ENCODE data around the gene PKP2. TPM values are rescaled to one million over a fixed set of nuclear protein-coding genes. Genes with fewer than 3 reads are reported as not detected.

Gene PKP2
- total RNA-seq, result 10 to 100 TPM; 17.2 to 54.7 (median 23.8) TPM
- long read RNA-seq, full-length matches to known transcripts, result 3 of 4 reads
- long read RNA-seq, partial matches to known transcripts, result 0 of 4 reads
- long read RNA-seq, other reads (novel, unspliced or antisense), result 1 of 4 reads

DNA sequence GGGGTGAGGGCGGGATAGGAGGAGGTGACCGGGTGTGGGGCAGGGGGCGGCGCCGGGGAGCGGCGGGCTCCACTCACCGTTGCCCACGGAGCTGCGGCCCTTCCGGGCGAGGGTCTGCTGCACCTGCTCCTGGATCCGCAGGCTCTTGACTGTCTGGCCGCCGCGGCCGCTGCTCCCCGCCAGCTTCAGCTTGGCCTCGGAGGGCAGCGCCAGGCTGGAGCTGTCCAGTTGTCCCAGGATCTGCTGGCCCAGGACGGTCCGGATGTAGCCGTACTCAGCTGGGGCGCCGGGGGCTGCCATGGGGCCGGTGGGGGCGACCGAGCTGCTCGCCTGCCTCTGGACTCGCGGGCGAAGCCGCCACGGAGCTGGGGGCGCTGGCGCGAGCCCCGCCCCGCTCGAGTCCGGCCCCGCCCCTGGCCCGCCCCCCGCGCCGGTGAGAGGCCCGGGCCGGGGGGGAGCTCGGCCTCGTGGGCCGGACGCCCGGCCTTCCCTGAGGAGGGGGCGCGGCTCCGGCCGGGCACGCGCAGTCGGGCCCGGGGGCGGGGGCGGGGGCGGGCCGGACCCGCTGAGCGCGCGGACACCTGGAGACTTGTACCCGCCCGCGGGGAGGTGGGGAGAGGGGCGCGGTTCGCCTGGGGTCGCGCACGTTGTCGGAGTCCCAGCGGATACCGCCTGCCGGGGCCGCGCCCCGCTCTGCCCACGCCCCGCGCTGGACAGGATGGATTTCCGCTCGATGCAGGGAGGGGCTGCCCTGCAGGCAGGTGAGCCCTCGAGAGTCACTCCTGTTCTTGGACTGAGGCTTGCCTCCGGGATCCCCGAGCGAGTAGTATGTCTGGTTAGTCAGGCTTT, at the start of gene PKP2:
TSS of gene PKP2 (minus strand) at position 346 of the 849 bp plus-strand sequence. CDS start at position 300, 46 bp downstream.
- Histone ChIP-seq H3K9me3 (no peaks in the 10 kb centered on the region), H3K4me3 (peak within 1 kb of the TSS; percentile 82 to 95 (median 88)), H3K4me1 (peaks cover 0 to 37% (median 14%) of the 10 kb centered on the region in 4 donors), H3K36me3 (no peaks in the 10 kb centered on the region), H3K27me3 (no peaks in the 10 kb centered on the region), H3K27ac (peak within 1 kb of the TSS; percentile 30 to 50 (median 37))
- WGBS (ENCODE audit: insufficient coverage, low coverage, low lambda C conversion rate, missing lambda C conversion rate), result 0% methylated on average over 4 of the region's 94 CpGs
- peak; percentile 70 for TF ChIP-seq POLR2A (IDR thresholded peaks at IDR 0.05)
- TF ChIP-seq, protein P1, sequence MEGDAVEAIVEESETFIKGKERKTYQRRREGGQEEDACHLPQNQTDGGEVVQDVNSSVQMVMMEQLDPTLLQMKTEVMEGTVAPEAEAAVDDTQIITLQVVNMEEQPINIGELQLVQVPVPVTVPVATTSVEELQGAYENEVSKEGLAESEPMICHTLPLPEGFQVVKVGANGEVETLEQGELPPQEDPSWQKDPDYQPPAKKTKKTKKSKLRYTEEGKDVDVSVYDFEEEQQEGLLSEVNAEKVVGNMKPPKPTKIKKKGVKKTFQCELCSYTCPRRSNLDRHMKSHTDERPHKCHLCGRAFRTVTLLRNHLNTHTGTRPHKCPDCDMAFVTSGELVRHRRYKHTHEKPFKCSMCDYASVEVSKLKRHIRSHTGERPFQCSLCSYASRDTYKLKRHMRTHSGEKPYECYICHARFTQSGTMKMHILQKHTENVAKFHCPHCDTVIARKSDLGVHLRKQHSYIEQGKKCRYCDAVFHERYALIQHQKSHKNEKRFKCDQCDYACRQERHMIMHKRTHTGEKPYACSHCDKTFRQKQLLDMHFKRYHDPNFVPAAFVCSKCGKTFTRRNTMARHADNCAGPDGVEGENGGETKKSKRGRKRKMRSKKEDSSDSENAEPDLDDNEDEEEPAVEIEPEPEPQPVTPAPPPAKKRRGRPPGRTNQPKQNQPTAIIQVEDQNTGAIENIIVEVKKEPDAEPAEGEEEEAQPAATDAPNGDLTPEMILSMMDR (IDR thresholded peaks at IDR 0.05), result no peak
- peak; percentile 80 to 94 (median 88) for ATAC-seq
- intact Hi-C loops (cut with DNase I), result no loop called here
- DNase-seq, result peak; percentile 82 to 89 (median 83)

DNA sequence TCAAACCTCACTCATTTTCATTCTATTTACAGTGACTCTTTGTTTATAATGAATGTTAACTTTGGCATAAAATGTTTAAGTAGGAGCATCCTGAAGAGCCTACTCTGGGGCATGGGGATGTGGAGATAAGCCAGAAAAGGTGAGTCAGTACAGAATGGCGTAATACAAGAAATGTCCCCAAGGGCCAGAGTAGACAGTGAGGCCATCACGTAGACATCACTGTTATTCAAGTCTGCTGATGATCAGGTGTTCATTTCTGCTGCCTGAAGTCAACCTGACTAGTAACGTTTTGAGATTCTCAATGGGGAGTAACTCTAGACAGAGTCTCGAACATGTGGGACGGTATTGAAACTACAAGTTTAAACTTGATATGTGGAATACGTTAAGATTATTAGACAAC, 47.6 kb upstream of the PKP2 start:
- DNase-seq (no peak), ATAC-seq (peak in 1 of 4 donors; percentile 71)
- Histone ChIP-seq H3K9me3 (no peaks in the 10 kb centered on the region), H3K36me3 (no peaks in the 10 kb centered on the region), H3K27ac (no peak overlapping the region), H3K27me3 (no peaks in the 10 kb centered on the region), H3K4me3 (no peak overlapping the region), H3K4me1 (no peaks in the 10 kb centered on the region)
- intact Hi-C loops (cut with DNase I), result no loop called here
- 53% methylated on average over 6 of the region's 6 CpGs for WGBS (ENCODE audit: insufficient coverage, low coverage, low lambda C conversion rate, missing lambda C conversion rate)
- no peak for TF ChIP-seq POLR2A (IDR thresholded peaks at IDR 0.05)
- TF ChIP-seq, protein P1 (IDR thresholded peaks at IDR 0.05), result no peak

DNA sequence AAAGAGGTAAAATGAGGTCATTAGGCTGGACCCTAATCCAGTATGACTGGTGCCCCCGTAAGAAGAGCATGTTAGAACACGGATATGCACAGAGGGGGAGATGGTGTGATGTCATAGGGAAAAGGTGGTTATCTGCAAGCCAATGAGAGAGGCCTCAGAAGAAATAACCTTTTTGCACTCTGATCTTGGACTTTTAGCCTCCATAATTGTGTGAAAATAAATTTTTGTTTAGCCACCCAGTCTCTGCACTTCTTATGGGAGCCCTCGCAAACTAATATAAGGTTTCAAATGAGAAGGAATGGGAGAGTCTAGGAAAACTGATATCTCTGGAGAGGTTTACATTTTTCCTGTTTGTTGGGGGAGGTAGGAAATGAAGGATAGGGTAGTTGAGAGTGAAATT, 43.2 kb upstream of the PKP2 start:
- intact Hi-C loops (cut with DNase I), result no loop called here
- TF ChIP-seq, protein P1 (IDR thresholded peaks at IDR 0.05), result no peak
- TF ChIP-seq POLR2A (IDR thresholded peaks at IDR 0.05), result no peak
- Histone ChIP-seq H3K36me3 (no peaks in the 10 kb centered on the region), H3K9me3 (no peaks in the 10 kb centered on the region), H3K4me3 (no peak overlapping the region), H3K27me3 (no peaks in the 10 kb centered on the region), H3K4me1 (no peaks in the 10 kb centered on the region), H3K27ac (no peak overlapping the region)
- ATAC-seq (no peak), DNase-seq (no peak)
- WGBS (ENCODE audit: insufficient coverage, low coverage, low lambda C conversion rate, missing lambda C conversion rate), result 59% methylated on average over 3 of the region's 3 CpGs

DNA sequence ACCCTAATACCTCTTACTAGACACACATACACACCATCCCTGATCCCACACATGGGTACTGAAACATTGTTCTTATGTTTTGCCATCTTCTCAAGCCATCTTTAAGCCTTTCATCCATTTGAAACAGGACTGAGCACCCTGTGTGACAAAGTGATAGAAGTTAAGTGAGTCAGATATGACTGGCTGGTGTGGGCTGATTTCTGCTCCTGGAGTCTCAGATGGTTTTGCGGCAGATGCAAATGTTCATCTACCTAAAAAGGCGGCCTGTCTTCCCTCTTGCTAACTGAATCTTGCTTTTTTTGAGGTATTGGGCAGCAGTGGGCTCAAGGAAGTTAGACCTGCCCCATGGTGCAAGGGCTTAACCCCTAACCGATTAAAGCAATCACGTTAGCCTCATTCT, 30.4 kb upstream of the PKP2 start:
- no peaks in the 10 kb centered on the region for H3K9me3 ChIP-seq
- H3K4me1 ChIP-seq, result no peaks in the 10 kb centered on the region
- TF ChIP-seq POLR2A (IDR thresholded peaks at IDR 0.05), result no peak
- TF ChIP-seq, protein P1 (IDR thresholded peaks at IDR 0.05), result no peak
- no peak overlapping the region for H3K4me3 ChIP-seq
- H3K36me3 ChIP-seq, result no peaks in the 10 kb centered on the region
- WGBS (ENCODE audit: insufficient coverage, low coverage, low lambda C conversion rate, missing lambda C conversion rate), result 74% methylated on average over 4 of the region's 4 CpGs
- no peaks in the 10 kb centered on the region for H3K27me3 ChIP-seq
- DNase-seq (no peak), ATAC-seq (no peak)
- intact Hi-C loops (cut with DNase I), result no loop called here
- no peak overlapping the region for H3K27ac ChIP-seq
